Mesothelial cell of epicardium (in vitro differentiated cells): ENCODE data around the gene VSX1. TPM values are rescaled to one million over a fixed set of nuclear protein-coding genes. Genes with fewer than 3 reads are reported as not detected.

ENCODE experiments used
- DNase-seq, 2 experiments: peaks; one replicate each; pipeline ENCODE4 v3.0.0; 2021; ENCODE audit warnings: low spot score in 2 of 2; ENCODE audit not compliant: unreplicated experiment in 2 of 2
- H3K27ac Mint-ChIP-seq: 2 replicates; pipeline ENCODE4 v1.8.0; 2021; ENCODE audit warnings: mixed read lengths
- H3K27me3 Mint-ChIP-seq: 2 replicates; pipeline ENCODE4 v1.8.0; 2021; ENCODE audit warnings: low read depth, mixed read lengths
- H3K36me3 Mint-ChIP-seq: 2 replicates; pipeline ENCODE4 v1.8.0; 2021; ENCODE audit warnings: mixed read lengths
- H3K4me1 Mint-ChIP-seq: 2 replicates; pipeline ENCODE4 v1.8.0; 2021; ENCODE audit warnings: mixed read lengths
- H3K4me3 Mint-ChIP-seq: 2 replicates; pipeline ENCODE4 v1.8.0; 2021; ENCODE audit warnings: mild to moderate bottlenecking, moderate library complexity, mixed read lengths
- H3K9me3 Mint-ChIP-seq: 2 replicates; pipeline ENCODE4 v1.8.0; 2021; ENCODE audit warnings: mixed read lengths
- total RNA-seq: library from RNA; stranded (reverse); gene quantifications from 3 replicates; pipeline ENCODE4 v1.2.1, GENCODE V29; 2021
- TF ChIP-seq, protein P1 (sequence below): fragments of 200-600 bp; sonication (generic); IDR thresholded peaks from one replicate; pipeline ENCODE4 v1.5.0; 2021; ENCODE audit warnings: antibody characterized with exemption; ENCODE audit not compliant: unreplicated experiment

Gene VSX1
- total RNA-seq, 1 donor from 2014 or later = not detected

DNA sequence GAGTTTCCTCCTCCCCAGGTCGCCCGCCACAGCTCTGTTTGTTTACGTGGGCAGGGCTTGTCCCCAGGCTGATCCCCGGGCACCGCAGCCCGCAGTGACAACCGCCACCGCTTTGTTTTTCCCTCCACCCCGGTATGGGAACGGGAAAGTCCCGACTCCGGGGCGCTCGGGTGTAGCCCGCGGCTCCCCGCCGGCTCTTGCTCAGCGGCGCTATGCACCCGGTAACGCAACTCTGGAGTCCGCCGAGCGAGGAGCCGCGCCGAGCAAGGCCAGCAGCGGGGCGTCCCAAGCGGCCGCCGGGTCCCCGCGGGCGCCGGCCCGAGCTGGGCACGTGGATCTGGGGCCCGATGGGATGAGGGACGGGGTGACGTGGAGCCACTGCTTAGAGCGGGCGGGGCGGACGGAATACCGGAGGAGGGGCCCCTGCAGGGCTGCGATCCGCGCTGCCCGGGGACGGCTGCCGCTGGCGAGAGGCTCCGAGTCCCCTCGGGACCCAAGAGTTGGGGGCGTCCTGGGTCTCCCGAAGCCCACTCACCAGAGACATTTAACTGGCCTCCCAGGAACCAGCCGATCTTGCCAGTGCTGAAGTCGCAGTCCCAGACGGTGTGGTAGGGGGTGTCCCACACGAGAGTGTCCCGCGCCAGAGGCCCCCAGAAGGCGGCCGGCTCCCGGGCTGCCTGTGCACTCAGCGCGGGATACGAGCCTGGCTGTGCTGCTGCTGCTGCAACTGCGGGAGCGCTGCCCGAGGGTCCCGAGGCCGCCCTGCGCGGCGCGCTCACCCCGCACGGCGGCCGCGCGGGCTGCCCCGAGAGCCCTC lies 24.5 kb downstream of the VSX1 start:
- peak in 1 of 2 experiments; percentile 63 for DNase-seq
- Mint-ChIP-seq H3K4me1 (peaks cover 6% of the 10 kb centered on the region), H3K27ac (no peak overlapping the region), H3K4me3 (peak overlapping the region; percentile 61), H3K27me3 (peaks cover 94% of the 10 kb centered on the region), H3K9me3 (no peaks in the 10 kb centered on the region), H3K36me3 (no peaks in the 10 kb centered on the region)
- TF ChIP-seq, protein P1, sequence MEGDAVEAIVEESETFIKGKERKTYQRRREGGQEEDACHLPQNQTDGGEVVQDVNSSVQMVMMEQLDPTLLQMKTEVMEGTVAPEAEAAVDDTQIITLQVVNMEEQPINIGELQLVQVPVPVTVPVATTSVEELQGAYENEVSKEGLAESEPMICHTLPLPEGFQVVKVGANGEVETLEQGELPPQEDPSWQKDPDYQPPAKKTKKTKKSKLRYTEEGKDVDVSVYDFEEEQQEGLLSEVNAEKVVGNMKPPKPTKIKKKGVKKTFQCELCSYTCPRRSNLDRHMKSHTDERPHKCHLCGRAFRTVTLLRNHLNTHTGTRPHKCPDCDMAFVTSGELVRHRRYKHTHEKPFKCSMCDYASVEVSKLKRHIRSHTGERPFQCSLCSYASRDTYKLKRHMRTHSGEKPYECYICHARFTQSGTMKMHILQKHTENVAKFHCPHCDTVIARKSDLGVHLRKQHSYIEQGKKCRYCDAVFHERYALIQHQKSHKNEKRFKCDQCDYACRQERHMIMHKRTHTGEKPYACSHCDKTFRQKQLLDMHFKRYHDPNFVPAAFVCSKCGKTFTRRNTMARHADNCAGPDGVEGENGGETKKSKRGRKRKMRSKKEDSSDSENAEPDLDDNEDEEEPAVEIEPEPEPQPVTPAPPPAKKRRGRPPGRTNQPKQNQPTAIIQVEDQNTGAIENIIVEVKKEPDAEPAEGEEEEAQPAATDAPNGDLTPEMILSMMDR = no peak

DNA sequence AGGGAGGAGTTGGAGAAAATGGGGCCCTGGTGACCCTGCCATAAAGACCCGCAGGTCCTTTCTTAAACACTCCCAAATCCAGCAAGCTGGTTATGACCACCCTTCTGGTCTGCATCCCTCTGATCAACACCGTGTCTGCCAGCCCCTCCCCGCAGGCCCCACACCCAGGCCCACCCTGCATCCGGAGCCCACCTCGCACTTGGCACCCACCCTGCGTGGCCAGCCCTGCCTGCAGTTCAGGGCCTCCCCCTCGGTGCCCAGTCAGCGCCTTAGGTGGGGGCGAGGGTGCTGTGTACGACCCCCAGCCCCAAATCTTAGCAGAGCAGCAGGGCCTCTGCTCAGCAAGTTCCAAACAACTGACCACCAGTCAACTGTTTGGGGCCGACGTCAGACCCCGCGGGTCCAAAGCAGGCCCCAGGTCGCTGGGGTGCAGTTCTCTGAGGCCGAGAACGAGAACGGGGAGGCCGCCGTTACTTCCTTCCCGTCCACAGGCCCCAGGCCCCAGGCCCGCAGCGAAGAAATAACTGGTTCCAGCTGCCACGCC lies 25.2 kb downstream of the VSX1 start:
- no peak for DNase-seq
- Mint-ChIP-seq H3K9me3 (no peaks in the 10 kb centered on the region), H3K4me1 (peaks cover 6% of the 10 kb centered on the region), H3K27ac (no peak overlapping the region), H3K4me3 (peak overlapping the region; percentile 61), H3K36me3 (no peaks in the 10 kb centered on the region), H3K27me3 (peaks cover 94% of the 10 kb centered on the region)
- TF ChIP-seq, protein P1 = no peak

DNA sequence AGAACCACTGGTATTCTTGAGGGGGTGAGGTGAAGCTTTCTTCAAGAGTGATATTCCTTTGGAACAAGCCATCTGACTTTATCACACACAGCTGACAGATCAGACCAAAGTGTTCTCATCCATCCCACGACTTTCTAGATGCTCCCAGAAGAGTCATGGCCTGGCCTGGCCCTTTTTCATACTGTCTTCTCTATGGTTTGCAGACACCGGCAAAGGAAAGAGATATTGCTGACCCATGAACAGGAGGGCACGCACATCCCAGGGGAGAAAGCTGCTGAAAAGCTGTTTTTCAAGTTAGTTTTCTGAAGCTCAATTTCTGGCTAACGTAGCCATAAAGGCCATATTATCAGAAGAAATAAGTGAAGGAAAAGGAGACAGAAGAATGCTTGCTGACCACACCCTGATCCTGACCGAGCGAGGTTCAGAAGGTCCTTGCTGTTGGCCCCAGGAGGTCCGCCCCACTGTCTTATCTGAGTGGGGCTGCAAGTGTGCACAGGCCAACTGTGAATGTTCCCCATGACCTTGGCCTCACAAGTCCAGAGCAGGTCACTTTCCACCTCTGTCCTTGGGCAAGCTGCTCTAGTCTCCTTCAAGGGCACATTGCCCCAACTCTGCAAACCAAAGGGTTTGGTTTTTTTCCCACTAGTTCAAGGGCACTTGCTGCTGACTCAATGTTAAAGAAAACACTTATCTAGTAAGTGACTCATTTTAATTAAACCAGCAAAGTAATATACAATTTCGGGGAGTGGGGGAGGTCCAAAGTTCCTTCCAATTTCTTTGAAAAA lies 26.0 kb downstream of the VSX1 start:
- Mint-ChIP-seq H3K4me1 (peaks cover 6% of the 10 kb centered on the region), H3K27me3 (peaks cover 94% of the 10 kb centered on the region), H3K9me3 (no peaks in the 10 kb centered on the region), H3K36me3 (no peaks in the 10 kb centered on the region), H3K27ac (no peak overlapping the region), H3K4me3 (peak overlapping the region; percentile 61)
- no peak for DNase-seq
- TF ChIP-seq, protein P1 = no peak

DNA sequence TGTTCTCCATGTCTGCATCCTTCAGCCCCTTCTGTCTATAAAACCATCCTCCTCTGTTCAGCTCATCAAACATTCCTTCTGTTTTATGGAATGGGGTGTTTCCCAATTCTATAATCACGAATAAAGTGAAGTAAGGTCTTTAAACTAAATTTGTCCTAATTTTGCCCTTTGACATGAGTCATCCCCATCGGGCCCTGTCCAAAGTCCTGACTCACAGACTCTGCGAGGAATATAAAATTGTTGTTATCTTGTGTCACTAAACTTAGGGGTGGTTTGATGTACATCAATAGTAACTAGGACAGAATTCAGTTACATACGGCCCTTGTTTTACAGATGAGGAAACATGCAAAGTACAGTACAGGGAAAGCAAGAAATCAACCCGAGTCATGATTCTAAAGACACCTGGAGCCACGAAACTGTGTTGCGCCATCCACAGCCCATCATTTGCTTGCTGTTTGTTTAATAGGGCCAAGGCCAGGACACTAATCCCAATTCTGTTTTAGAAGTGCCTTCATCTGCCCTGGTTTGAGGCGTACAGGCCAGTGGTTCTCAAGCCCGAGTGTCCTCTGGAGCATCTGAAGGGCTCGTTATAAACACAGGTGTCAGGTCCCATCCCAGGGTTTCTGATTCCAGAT lies 26.8 kb downstream of the VSX1 start:
- Mint-ChIP-seq H3K27ac (no peak overlapping the region), H3K9me3 (no peaks in the 10 kb centered on the region), H3K36me3 (no peaks in the 10 kb centered on the region), H3K4me3 (no peak overlapping the region), H3K4me1 (peaks cover 6% of the 10 kb centered on the region), H3K27me3 (peaks cover 94% of the 10 kb centered on the region)
- TF ChIP-seq, protein P1 = no peak
- DNase-seq = no peak

DNA sequence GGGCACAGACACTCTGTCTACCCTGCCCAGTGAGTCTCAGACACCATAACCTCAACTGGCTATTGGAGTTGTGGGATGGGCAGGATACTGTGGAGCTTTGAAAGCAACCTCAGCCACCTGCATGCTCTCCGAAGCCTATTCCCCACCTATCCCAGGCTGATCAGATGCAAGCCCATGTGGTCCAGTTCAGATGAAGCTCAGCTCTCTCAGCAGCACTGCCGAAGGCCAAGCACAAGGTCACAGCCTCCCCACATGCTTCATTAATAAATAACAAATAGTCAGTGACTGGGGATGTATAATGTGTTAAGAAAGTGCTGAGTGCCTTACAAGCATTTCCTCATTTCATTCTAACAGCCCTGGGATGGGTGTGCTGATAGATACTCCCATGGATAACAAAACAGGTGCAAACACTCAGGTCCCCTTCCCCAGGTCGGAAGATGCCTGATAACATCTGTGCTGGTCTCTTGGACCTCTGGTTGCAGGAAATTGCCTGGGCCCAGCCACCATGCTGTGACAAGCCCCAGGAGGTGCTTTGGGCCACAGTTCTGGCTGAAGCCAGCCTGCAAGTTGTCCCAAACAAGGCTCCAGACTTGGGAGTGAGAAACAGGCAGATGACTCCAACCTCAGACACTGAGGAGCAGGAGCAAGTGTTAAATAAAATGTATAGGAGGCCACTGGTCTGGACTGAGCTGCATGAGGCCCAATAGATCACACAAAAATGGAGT lies 27.7 kb downstream of the VSX1 start:
- H3K27me3 Mint-ChIP-seq = peaks cover 94% of the 10 kb centered on the region
- TF ChIP-seq, protein P1 = no peak

More for the DNA sequence above, 27.7 kb downstream of the VSX1 start:
- Mint-ChIP-seq H3K4me3 (no peak overlapping the region), H3K4me1 (peaks cover 6% of the 10 kb centered on the region), H3K9me3 (no peaks in the 10 kb centered on the region), H3K27ac (no peak overlapping the region), H3K36me3 (no peaks in the 10 kb centered on the region)
- DNase-seq = no peak
